ENCODE measurements around the gene PDXK.
A peak's percentile ranks its signal among the peaks of the same experiment; 100 is the strongest.

Gene PDXK

DNA sequence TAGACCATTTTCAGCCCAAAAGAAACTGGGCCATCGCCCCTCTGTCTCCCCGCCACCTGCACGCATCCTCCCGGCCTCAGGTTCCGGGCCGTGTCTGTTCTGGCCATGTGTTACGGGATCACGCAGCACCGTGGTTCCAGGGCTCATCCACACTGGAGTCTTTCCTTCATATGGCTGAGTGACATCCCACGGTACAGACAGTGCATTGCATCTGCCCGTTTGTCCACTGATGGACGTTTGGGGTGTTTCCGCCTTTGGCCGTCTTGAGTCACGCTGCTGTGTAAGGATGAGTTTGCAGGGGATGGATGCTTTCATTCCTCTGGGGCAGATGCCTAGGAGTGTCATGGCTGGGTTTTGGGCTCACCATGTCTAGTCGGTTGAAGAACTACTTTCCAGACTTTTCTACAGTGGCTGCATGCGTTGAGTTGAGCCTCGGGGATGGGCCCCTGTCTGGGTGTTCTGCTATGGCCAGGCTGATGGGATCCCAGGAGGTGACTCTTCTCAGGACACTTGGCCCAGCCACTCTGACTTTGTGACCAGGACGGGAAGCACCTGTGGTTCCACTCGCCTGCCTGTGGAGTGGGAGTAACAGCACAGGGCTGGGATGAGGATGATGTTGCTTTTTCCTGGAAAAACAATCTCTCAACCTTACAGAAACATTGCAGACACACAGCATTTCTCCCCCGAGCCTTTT, 87.2 kb downstream of the PDXK start:
- no peaks in the 10 kb centered on the region for H4K20me1 ChIP-seq (ENCODE audit: low read depth, low read length)
- H3K27me3 ChIP-seq (ENCODE audit: low read length), result no peaks in the 10 kb centered on the region
- no peak for TF ChIP-seq EZH2phosphoT487 (conservative IDR thresholded peaks at IDR 0.05; ENCODE audit: low read length)
- TF ChIP-seq, protein P1, sequence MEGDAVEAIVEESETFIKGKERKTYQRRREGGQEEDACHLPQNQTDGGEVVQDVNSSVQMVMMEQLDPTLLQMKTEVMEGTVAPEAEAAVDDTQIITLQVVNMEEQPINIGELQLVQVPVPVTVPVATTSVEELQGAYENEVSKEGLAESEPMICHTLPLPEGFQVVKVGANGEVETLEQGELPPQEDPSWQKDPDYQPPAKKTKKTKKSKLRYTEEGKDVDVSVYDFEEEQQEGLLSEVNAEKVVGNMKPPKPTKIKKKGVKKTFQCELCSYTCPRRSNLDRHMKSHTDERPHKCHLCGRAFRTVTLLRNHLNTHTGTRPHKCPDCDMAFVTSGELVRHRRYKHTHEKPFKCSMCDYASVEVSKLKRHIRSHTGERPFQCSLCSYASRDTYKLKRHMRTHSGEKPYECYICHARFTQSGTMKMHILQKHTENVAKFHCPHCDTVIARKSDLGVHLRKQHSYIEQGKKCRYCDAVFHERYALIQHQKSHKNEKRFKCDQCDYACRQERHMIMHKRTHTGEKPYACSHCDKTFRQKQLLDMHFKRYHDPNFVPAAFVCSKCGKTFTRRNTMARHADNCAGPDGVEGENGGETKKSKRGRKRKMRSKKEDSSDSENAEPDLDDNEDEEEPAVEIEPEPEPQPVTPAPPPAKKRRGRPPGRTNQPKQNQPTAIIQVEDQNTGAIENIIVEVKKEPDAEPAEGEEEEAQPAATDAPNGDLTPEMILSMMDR (IDR thresholded peaks at IDR 0.05; ENCODE audit: insufficient read depth, low read length, poor library complexity, severe bottlenecking), result no peak
- peaks cover 8% of the 10 kb centered on the region for H3F3A ChIP-seq (ENCODE audit: insufficient read depth)
- H3K27ac ChIP-seq (ENCODE audit: low read depth, low read length), result peak overlapping the region; percentile 86
- peak overlapping the region; percentile 53 for H3K4me2 ChIP-seq (ENCODE audit: low read depth, low read length, poor library complexity, severe bottlenecking)
- no peaks in the 10 kb centered on the region for H3K9me3 ChIP-seq (ENCODE audit: insufficient read depth, low read length)
- no peaks in the 10 kb centered on the region for H3K36me3 ChIP-seq (ENCODE audit: low read length)
- H3K9me2 ChIP-seq (replicated peaks; ENCODE audit: insufficient read depth, low read length), result no peaks in the 10 kb centered on the region
- H3K79me2 ChIP-seq (ENCODE audit: insufficient read depth, low read length), result no peaks in the 10 kb centered on the region
- H3K4me3 ChIP-seq (ENCODE audit: insufficient read depth, low read length, poor library complexity, severe bottlenecking), result no peak overlapping the region
- H3K9ac ChIP-seq (ENCODE audit: low read length), result peak overlapping the region; percentile 17
- no peak overlapping the region for H2AFZ ChIP-seq (ENCODE audit: low read depth, low read length, severe bottlenecking)

DNA sequence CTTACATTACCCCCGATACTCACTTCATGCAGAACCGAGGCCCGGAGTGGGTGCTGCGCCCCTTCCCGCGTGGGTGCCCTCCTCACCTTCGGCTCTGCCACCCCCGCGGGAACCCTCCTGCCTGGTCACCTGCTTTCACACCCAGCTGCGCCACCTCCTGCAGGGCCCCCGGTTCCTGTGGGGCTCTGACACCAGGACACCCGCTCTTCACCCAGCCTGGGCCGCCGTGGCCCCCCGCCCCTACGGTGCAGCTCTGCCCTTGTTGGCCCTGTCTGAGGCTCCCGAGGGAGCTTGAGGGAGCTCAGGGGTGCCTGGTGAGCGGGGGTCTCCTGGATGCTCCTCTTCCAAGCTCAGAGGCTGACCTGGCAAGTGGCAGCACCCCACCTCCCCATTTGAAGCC, 89.4 kb downstream of the PDXK start:
- Histone ChIP-seq H4K20me1 (ENCODE audit: low read depth, low read length) (no peaks in the 10 kb centered on the region), H3K36me3 (ENCODE audit: low read length) (no peaks in the 10 kb centered on the region), H3F3A (ENCODE audit: insufficient read depth) (peaks cover 8% of the 10 kb centered on the region), H3K4me3 (ENCODE audit: insufficient read depth, low read length, poor library complexity, severe bottlenecking) (no peak overlapping the region), H3K9me2 (replicated peaks; ENCODE audit: insufficient read depth, low read length) (no peaks in the 10 kb centered on the region), H2AFZ (ENCODE audit: low read depth, low read length, severe bottlenecking) (no peak overlapping the region), H3K27ac (ENCODE audit: low read depth, low read length) (no peak overlapping the region), H3K4me2 (ENCODE audit: low read depth, low read length, poor library complexity, severe bottlenecking) (no peak overlapping the region), H3K79me2 (ENCODE audit: insufficient read depth, low read length) (no peaks in the 10 kb centered on the region), H3K27me3 (ENCODE audit: low read length) (no peaks in the 10 kb centered on the region), H3K9me3 (ENCODE audit: insufficient read depth, low read length) (no peaks in the 10 kb centered on the region), H3K9ac (ENCODE audit: low read length) (no peak overlapping the region)
- no peak for TF ChIP-seq EZH2phosphoT487 (conservative IDR thresholded peaks at IDR 0.05; ENCODE audit: low read length)
- TF ChIP-seq, protein P1 (IDR thresholded peaks at IDR 0.05; ENCODE audit: insufficient read depth, low read length, poor library complexity, severe bottlenecking), result no peak

DNA sequence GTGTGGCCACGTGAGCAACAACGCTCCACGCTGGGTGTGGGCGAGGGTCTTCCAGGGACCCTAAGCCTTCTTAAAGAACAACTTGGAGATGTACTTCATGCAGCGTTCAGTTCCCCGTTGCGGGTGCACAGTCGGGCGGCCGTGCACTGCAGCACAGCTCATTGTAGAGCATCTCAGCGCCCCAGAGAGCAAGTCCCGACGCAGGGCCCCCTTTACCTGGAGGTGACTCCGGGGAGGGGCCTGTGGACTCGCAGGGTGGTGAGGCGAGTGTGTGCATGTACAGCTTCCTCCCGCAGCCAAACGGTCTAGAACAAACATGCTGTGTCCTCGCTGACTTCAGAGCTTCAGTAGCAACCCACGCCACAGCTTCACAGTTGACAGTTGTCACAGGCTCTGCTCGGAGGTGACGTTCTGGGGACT, 89.9 kb downstream of the PDXK start:
- peaks cover 8% of the 10 kb centered on the region for H3F3A ChIP-seq (ENCODE audit: insufficient read depth)
- no peak for TF ChIP-seq EZH2phosphoT487 (conservative IDR thresholded peaks at IDR 0.05; ENCODE audit: low read length)
- TF ChIP-seq, protein P1 (IDR thresholded peaks at IDR 0.05; ENCODE audit: insufficient read depth, low read length, poor library complexity, severe bottlenecking), result no peak
- no peak overlapping the region for H3K4me2 ChIP-seq (ENCODE audit: low read depth, low read length, poor library complexity, severe bottlenecking)
- H2AFZ ChIP-seq (ENCODE audit: low read depth, low read length, severe bottlenecking), result no peak overlapping the region
- no peaks in the 10 kb centered on the region for H3K79me2 ChIP-seq (ENCODE audit: insufficient read depth, low read length)
- no peaks in the 10 kb centered on the region for H4K20me1 ChIP-seq (ENCODE audit: low read depth, low read length)
- no peaks in the 10 kb centered on the region for H3K36me3 ChIP-seq (ENCODE audit: low read length)
- no peak overlapping the region for H3K27ac ChIP-seq (ENCODE audit: low read depth, low read length)
- no peak overlapping the region for H3K4me3 ChIP-seq (ENCODE audit: insufficient read depth, low read length, poor library complexity, severe bottlenecking)
- no peaks in the 10 kb centered on the region for H3K9me3 ChIP-seq (ENCODE audit: insufficient read depth, low read length)
- no peak overlapping the region for H3K9ac ChIP-seq (ENCODE audit: low read length)
- H3K9me2 ChIP-seq (replicated peaks; ENCODE audit: insufficient read depth, low read length), result no peaks in the 10 kb centered on the region
- H3K27me3 ChIP-seq (ENCODE audit: low read length), result no peaks in the 10 kb centered on the region
